HepG2 (cell line): ENCODE measurements around the gene VASN. TPM values are rescaled to one million over a fixed set of nuclear protein-coding genes. Genes with fewer than 3 reads are reported as not detected.

Experiments used
- FIP1L1 ChIP-seq: fragments of 200-400 bp; formaldehyde crosslinking; IDR thresholded peaks from 2 replicates; pipeline ENCODE4 v1.6.1; 2018; ENCODE audit warnings: low read depth, mild to moderate bottlenecking, low read length, moderate library complexity, borderline replicate concordance; ENCODE audit not compliant: insufficient read depth
- FOXO1 ChIP-seq: sonication (generic); formaldehyde crosslinking; IDR thresholded peaks from 2 replicates; pipeline ENCODE4 v1.4.0; 2020; ENCODE audit warnings: missing genetic modification reagents
- MAF1 ChIP-seq: sonication (generic); formaldehyde crosslinking; IDR thresholded peaks from 2 replicates; pipeline ENCODE4 v1.5.0; 2020; ENCODE audit warnings: missing genetic modification reagents, borderline replicate concordance
- MATR3 ChIP-seq: sonication (generic); formaldehyde crosslinking; IDR thresholded peaks from 2 replicates; pipeline ENCODE4 v1.4.0; 2020; ENCODE audit warnings: missing genetic modification reagents
- MEIS1 ChIP-seq: sonication (generic); formaldehyde crosslinking; IDR thresholded peaks from 2 replicates; pipeline ENCODE4 v1.9.0; 2021; ENCODE audit warnings: mild to moderate bottlenecking, missing genetic modification reagents, moderate library complexity, borderline replicate concordance
- RFXAP ChIP-seq: sonication (generic); formaldehyde crosslinking; IDR thresholded peaks from 2 replicates; pipeline ENCODE4 v1.4.0; 2020; ENCODE audit warnings: missing genetic modification reagents, borderline replicate concordance
- RXRB ChIP-seq: IDR thresholded peaks from 2 replicates; pipeline ENCODE4 v1.6.1; 2016; ENCODE audit warnings: borderline replicate concordance, missing genetic modification reagents, missing compliant biosample characterization
- SIN3B ChIP-seq: fragments of 150-350 bp; IDR thresholded peaks from 2 replicates; pipeline ENCODE4 v1.6.1; 2014; ENCODE audit warnings: low read length
- SNRNP70 ChIP-seq: fragments of 200-400 bp; formaldehyde crosslinking; IDR thresholded peaks from 2 replicates; pipeline ENCODE4 v1.6.1; 2017; ENCODE audit warnings: mild to moderate bottlenecking, low read depth, low read length, moderate library complexity
- ZNF232 ChIP-seq: sonication (generic); formaldehyde crosslinking; IDR thresholded peaks from 2 replicates; pipeline ENCODE4 v1.4.0; 2020; ENCODE audit warnings: missing genetic modification reagents, borderline replicate concordance
- ZNF713 ChIP-seq: sonication (generic); formaldehyde crosslinking; IDR thresholded peaks from 2 replicates; pipeline ENCODE4 v1.4.0; 2020; ENCODE audit warnings: mild to moderate bottlenecking, missing genetic modification reagents
- polyA plus RNA-seq, 8 experiments: library from polyadenylated mRNA; depleted of rRNA in 3 of 8; stranded (reverse) in 7 of 8; unstranded in 1 of 8; fragments of >200 nt; fragmentation: Illumina TruSeq in 4 of 8; extraction: Trizol in 4 of 8; gene quantifications; 2 replicates each; pipeline versions ENCODE4 v1.2.1 to v1.2.3, GENCODE V29; 2011 to 2016; ENCODE audit warnings: low read depth in 4 of 8, missing spikeins in 1 of 8, mixed read lengths in 1 of 8; ENCODE audit not compliant: insufficient read depth in 1 of 8
- total RNA-seq, 5 experiments: library from RNA; depleted of rRNA; stranded (reverse); fragments of >200 nt; fragmentation: Illumina TruSeq; extraction: Trizol; gene quantifications; 2 replicates each; pipeline ENCODE4 v1.2.3, GENCODE V29; 2016; ENCODE audit warnings: low read depth in 1 of 5
- TF ChIP-seq, protein P1 (sequence below): sonication (generic); formaldehyde crosslinking; IDR thresholded peaks from one replicate; pipeline ENCODE4 v1.5.1; 2020; ENCODE audit warnings: mild to moderate bottlenecking, missing genetic modification reagents; ENCODE audit errors: not compliant biosample characterization
- TF ChIP-seq, protein P2 (sequence below): sonication (generic); formaldehyde crosslinking; IDR thresholded peaks from 2 replicates; pipeline ENCODE4 v1.9.0; 2021; ENCODE audit warnings: mild to moderate bottlenecking, missing genetic modification reagents
- TF ChIP-seq, protein P3 (sequence below): sonication (generic); formaldehyde crosslinking; IDR thresholded peaks from 2 replicates; pipeline ENCODE4 v1.5.0; 2020; ENCODE audit warnings: mild to moderate bottlenecking, low read depth, missing genetic modification reagents, borderline replicate concordance

Gene VASN
- total and polyA plus RNA-seq, 2 of the 13 experiments (the other 11 are each of a cell fraction or from before 2014, with no cell fraction given): 8.4 to 18.2 TPM

DNA sequence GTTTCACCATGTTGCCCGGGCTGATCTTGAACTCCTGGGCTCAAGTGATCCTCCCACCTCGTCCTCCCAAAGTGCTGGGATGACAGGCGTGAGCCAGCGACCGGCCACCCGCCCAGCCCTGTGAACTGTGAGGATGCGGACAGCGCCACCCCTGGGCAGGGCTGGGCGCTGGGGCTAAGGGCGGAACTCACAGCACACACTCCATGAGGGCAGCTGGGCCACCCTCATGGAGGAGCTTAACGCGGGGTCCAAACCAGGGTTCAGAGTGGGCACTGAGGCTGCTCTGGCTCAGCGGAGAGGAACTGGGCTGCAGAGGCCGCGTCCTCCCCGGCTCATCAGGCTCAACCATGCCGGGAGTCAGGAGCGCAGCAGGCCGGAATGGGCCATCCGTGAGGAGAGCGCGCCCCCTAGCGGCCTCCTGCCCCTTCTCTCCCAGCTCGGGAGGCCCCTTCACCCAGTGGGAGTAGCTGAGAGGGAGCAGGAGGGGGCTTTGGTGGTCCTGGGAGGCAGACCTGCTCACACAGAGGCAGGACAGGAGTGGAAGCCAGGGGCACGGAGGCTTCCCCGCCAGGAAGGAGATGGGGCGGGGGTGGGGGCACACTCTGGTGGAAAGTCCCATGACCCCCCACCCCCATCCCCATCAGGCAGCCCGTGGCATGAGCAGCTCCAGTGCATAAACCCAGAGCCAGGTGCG, 30.9 kb downstream of the VASN start (continued):
- TF ChIP-seq RXRB (CRISPR knock-in tag) (peak; percentile 55; the same call in 1 of the 2 replicates), FIP1L1 (no peak), FOXO1 (CRISPR knock-in tag) (0 out of 2 replicates have a peak, but pooled peaks have one; percentile 42), SNRNP70 (no peak), MATR3 (CRISPR knock-in tag) (no peak), RFXAP (CRISPR knock-in tag) (peak; percentile 33; the same call in 1 of the 2 replicates), SIN3B (no peak), ZNF713 (CRISPR knock-in tag) (no peak), MAF1 (CRISPR knock-in tag) (0 out of 2 replicates have a peak, but pooled peaks have one; percentile 53), MEIS1 (CRISPR knock-in tag) (no peak), ZNF232 (CRISPR knock-in tag) (peak; percentile 26; the same call in 1 of the 2 replicates)
- TF ChIP-seq, protein P1, sequence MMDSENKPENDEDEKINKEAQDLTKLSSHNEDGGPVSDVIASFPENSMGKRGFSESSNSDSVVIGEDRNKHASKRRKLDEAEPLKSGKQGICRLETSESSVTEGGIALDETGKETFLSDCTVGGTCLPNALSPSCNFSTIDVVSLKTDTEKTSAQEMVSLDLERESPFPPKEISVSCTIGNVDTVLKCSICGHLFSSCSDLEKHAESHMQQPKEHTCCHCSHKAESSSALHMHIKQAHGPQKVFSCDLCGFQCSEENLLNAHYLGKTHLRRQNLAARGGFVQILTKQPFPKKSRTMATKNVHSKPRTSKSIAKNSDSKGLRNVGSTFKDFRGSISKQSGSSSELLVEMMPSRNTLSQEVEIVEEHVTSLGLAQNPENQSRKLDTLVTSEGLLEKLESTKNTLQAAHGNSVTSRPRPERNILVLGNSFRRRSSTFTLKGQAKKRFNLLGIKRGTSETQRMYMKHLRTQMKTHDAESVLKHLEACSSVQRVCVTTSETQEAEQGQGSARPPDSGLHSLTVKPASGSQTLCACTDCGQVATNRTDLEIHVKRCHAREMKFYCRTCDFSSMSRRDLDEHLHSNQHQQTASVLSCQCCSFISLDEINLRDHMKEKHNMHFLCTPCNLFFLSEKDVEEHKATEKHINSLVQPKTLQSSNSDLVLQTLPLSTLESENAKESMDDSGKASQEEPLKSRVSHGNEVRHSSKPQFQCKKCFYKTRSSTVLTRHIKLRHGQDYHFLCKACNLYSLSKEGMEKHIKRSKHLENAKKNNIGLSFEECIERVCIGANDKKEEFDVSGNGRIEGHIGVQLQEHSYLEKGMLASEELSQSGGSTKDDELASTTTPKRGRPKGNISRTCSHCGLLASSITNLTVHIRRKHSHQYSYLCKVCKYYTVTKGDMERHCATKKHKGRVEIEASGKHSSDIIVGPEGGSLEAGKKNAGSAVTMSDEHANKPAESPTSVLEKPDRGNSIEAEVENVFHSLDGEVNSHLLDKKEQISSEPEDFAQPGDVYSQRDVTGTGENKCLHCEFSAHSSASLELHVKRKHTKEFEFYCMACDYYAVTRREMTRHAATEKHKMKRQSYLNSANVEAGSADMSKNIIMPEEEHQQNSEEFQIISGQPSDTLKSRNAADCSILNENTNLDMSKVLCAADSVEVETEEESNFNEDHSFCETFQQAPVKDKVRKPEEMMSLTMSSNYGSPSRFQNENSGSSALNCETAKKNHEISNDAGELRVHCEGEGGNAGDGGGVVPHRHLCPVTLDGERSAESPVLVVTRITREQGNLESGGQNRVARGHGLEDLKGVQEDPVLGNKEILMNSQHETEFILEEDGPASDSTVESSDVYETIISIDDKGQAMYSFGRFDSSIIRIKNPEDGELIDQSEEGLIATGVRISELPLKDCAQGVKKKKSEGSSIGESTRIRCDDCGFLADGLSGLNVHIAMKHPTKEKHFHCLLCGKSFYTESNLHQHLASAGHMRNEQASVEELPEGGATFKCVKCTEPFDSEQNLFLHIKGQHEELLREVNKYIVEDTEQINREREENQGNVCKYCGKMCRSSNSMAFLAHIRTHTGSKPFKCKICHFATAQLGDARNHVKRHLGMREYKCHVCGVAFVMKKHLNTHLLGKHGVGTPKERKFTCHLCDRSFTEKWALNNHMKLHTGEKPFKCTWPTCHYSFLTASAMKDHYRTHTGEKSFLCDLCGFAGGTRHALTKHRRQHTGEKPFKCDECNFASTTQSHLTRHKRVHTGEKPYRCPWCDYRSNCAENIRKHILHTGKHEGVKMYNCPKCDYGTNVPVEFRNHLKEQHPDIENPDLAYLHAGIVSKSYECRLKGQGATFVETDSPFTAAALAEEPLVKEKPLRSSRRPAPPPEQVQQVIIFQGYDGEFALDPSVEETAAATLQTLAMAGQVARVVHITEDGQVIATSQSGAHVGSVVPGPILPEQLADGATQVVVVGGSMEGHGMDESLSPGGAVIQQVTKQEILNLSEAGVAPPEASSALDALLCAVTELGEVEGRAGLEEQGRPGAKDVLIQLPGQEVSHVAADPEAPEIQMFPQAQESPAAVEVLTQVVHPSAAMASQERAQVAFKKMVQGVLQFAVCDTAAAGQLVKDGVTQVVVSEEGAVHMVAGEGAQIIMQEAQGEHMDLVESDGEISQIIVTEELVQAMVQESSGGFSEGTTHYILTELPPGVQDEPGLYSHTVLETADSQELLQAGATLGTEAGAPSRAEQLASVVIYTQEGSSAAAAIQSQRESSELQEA: no peak
- TF ChIP-seq, protein P2, sequence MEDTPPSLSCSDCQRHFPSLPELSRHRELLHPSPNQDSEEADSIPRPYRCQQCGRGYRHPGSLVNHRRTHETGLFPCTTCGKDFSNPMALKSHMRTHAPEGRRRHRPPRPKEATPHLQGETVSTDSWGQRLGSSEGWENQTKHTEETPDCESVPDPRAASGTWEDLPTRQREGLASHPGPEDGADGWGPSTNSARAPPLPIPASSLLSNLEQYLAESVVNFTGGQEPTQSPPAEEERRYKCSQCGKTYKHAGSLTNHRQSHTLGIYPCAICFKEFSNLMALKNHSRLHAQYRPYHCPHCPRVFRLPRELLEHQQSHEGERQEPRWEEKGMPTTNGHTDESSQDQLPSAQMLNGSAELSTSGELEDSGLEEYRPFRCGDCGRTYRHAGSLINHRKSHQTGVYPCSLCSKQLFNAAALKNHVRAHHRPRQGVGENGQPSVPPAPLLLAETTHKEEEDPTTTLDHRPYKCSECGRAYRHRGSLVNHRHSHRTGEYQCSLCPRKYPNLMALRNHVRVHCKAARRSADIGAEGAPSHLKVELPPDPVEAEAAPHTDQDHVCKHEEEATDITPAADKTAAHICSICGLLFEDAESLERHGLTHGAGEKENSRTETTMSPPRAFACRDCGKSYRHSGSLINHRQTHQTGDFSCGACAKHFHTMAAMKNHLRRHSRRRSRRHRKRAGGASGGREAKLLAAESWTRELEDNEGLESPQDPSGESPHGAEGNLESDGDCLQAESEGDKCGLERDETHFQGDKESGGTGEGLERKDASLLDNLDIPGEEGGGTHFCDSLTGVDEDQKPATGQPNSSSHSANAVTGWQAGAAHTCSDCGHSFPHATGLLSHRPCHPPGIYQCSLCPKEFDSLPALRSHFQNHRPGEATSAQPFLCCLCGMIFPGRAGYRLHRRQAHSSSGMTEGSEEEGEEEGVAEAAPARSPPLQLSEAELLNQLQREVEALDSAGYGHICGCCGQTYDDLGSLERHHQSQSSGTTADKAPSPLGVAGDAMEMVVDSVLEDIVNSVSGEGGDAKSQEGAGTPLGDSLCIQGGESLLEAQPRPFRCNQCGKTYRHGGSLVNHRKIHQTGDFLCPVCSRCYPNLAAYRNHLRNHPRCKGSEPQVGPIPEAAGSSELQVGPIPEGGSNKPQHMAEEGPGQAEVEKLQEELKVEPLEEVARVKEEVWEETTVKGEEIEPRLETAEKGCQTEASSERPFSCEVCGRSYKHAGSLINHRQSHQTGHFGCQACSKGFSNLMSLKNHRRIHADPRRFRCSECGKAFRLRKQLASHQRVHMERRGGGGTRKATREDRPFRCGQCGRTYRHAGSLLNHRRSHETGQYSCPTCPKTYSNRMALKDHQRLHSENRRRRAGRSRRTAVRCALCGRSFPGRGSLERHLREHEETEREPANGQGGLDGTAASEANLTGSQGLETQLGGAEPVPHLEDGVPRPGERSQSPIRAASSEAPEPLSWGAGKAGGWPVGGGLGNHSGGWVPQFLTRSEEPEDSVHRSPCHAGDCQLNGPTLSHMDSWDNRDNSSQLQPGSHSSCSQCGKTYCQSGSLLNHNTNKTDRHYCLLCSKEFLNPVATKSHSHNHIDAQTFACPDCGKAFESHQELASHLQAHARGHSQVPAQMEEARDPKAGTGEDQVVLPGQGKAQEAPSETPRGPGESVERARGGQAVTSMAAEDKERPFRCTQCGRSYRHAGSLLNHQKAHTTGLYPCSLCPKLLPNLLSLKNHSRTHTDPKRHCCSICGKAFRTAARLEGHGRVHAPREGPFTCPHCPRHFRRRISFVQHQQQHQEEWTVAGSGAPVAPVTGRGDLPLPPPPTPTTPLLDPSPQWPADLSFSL (CRISPR knock-in tag): no peak
- TF ChIP-seq, protein P3, sequence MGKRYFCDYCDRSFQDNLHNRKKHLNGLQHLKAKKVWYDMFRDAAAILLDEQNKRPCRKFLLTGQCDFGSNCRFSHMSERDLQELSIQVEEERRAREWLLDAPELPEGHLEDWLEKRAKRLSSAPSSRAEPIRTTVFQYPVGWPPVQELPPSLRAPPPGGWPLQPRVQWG (CRISPR knock-in tag): no peak
